ENCODE measurements around the gene ACAA1. TPM values are rescaled to one million over a fixed set of nuclear protein-coding genes. Genes with fewer than 3 reads are reported as not detected.

ACAA1 gene
- total RNA-seq, 1 donor from 2014 or later: 26.2 TPM

- DNase-seq: no peak
Observed at GRCh38 chr3:38133557-38134405, 3.1 kb downstream of the ACAA1 start.

- DNase-seq: no peak
Observed at GRCh38 chr3:38133209-38133556, 3.7 kb downstream of the ACAA1 start.

GRCh38 chr3:38131621-38132369 lies 5.1 kb downstream of the ACAA1 start:
- no peak for DNase-seq

- no peak for DNase-seq
Observed at GRCh38 chr3:38130631-38131065, 6.3 kb downstream of the ACAA1 start.

GRCh38 chr3:38129058-38129457 lies 7.9 kb downstream of the ACAA1 start:
- DNase-seq: no peak

GRCh38 chr3:38128303-38128655 lies 8.6 kb downstream of the ACAA1 start:
- DNase-seq: no peak

GRCh38 chr3:38127611-38128302 lies 9.2 kb downstream of the ACAA1 start:
- no peak for DNase-seq

GRCh38 chr3:38126121-38126892 lies 10.6 kb downstream of the ACAA1 start:
- no peak for DNase-seq

- DNase-seq: no peak
Observed at GRCh38 chr3:38125305-38126120, 11.4 kb downstream of the ACAA1 start.

GRCh38 chr3:38124324-38125122 lies 12.4 kb downstream of the ACAA1 start:
- DNase-seq: no peak

GRCh38 chr3:38122712-38123290 lies 14.1 kb downstream of the ACAA1 start:
- no peak for DNase-seq

GRCh38 chr3:38121832-38122461 lies 15.0 kb downstream of the ACAA1 start:
- no peak for DNase-seq

GRCh38 chr3:38121451-38121831 lies 15.5 kb downstream of the ACAA1 start:
- DNase-seq: no peak

- DNase-seq: no peak
Observed at GRCh38 chr3:38120693-38121450, 16.1 kb downstream of the ACAA1 start.

- DNase-seq: no peak
Observed at GRCh38 chr3:38119821-38120692, 16.9 kb downstream of the ACAA1 start.

- DNase-seq: no peak
Observed at GRCh38 chr3:38119248-38119544, 17.7 kb downstream of the ACAA1 start.

- DNase-seq: no peak
Observed at GRCh38 chr3:38118421-38119247, 18.3 kb downstream of the ACAA1 start.

All from occipital lobe (tissue), 2 donors.